GM23338 (cell line): Measurements from ENCODE around the gene PLEKHG2.

ENCODE experiments used
- CREB1 ChIP-seq: fragments of 250-450 bp; sonication (Bioruptor Pico); IDR thresholded peaks from 2 replicates; pipeline ENCODE4 v1.5.0; 2020; ENCODE audit warnings: low read depth, mild to moderate bottlenecking, moderate library complexity
- CTCF ChIP-seq, 2 experiments: fragments of 200-600 bp in 1 of 2; sonication (generic) in 1 of 2; conservative IDR thresholded peaks; 2 replicates each; pipeline versions ENCODE4 v1.5.1 to v1.6.1; 2016 to 2017; ENCODE audit warnings: antibody characterized with exemption in 2 of 2, low read depth in 2 of 2, mild to moderate bottlenecking in 2 of 2, moderate library complexity in 1 of 2
- ETS1 ChIP-seq: IDR thresholded peaks from 2 replicates; pipeline ENCODE4 v1.6.1; 2016; ENCODE audit warnings: antibody characterized with exemption
- EZH2 ChIP-seq: fragments of 200-600 bp; sonication (generic); IDR thresholded peaks from one replicate; pipeline ENCODE4 v1.8.0; 2017; ENCODE audit warnings: antibody characterized with exemption, mild to moderate bottlenecking, low read depth; ENCODE audit not compliant: unreplicated experiment
- EZH2phosphoT487 ChIP-seq: fragments of 200-600 bp; sonication (generic); IDR thresholded peaks from one replicate; pipeline ENCODE4 v1.8.1; 2018; ENCODE audit warnings: antibody characterized with exemption; ENCODE audit not compliant: unreplicated experiment
- JUNB ChIP-seq: IDR thresholded peaks from one replicate; pipeline ENCODE4 v1.6.1; 2016; ENCODE audit warnings: antibody characterized with exemption; ENCODE audit not compliant: unreplicated experiment
- NANOG ChIP-seq: IDR thresholded peaks from 2 replicates; pipeline ENCODE4 v1.6.1; 2016; ENCODE audit warnings: antibody characterized with exemption, borderline replicate concordance
- POLR2AphosphoS5 ChIP-seq: IDR thresholded peaks from 2 replicates; pipeline ENCODE4 v1.6.1; 2016; ENCODE audit warnings: antibody characterized with exemption, low read depth
- REST ChIP-seq: IDR thresholded peaks from one replicate; pipeline ENCODE4 v1.6.1; 2018; ENCODE audit warnings: antibody characterized with exemption; ENCODE audit not compliant: unreplicated experiment
- STAT1 ChIP-seq: IDR thresholded peaks from one replicate; pipeline ENCODE4 v1.6.1; 2016; ENCODE audit warnings: antibody characterized with exemption; ENCODE audit not compliant: unreplicated experiment
- ZNF114 ChIP-seq: fragments of 250-450 bp; sonication (Bioruptor Pico); IDR thresholded peaks from 2 replicates; pipeline ENCODE4 v1.5.0; 2020; ENCODE audit warnings: mild to moderate bottlenecking, moderate library complexity
- ZNF331 ChIP-seq: fragments of 250-450 bp; sonication (Bioruptor Pico); IDR thresholded peaks from 2 replicates; pipeline ENCODE4 v1.5.0; 2020; ENCODE audit warnings: low read depth, mild to moderate bottlenecking, moderate library complexity

- no peak for TF ChIP-seq EZH2
- no peak; a peak in 1 of 4 replicates for TF ChIP-seq CTCF (conservative IDR thresholded peaks at IDR 0.05; ENCODE audit: low read depth in 2 of 2)
- no peak for TF ChIP-seq STAT1
- TF ChIP-seq POLR2AphosphoS5, result no peak
- no peak for TF ChIP-seq REST
- no peak for TF ChIP-seq JUNB
- TF ChIP-seq EZH2phosphoT487, result no peak
- TF ChIP-seq CREB1 (CRISPR knock-in tag), result no peak
- TF ChIP-seq ZNF114 (CRISPR knock-in tag), result no peak
- TF ChIP-seq NANOG, result no peak
- TF ChIP-seq ETS1, result no peak
- no peak for TF ChIP-seq ZNF331
Observed at GRCh38 chr19:39412867-39413271, 400 bp downstream of the PLEKHG2 start.
